ENCODE data around the gene MYLIP. TPM values are rescaled to one million over a fixed set of nuclear protein-coding genes. Genes with fewer than 3 reads are reported as not detected.

MYLIP gene
- total and polyA plus RNA-seq, 8 donors = 2.3 to 43.1 (median 13.7) TPM

DNA sequence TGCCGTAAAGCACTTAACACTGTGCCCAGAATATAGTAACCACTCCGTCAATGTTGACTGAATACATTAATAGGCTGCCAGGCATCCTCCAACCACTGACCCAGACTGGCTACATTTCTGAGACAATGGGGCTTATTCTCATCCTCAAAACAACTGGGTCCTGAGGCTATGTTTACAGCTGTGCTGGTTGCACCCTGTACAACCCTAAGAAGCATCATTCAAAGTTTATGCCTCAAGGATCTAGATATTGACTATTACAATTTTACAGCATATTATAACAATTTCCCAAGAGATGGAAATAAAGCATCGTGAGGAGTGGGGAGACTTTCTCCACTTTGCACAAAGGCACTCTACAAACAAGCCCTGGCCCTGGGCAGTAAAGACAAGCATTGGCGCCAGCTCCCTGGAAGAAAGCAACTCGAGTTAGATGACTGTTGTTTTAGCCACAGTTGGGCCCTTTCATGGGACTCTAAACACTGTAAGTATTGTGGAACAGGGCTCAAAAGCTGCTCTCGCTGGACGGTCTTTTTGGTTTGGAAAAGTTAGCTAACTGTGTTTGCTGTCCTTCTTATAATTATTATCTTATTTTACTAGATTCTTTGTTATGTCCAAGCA is 30.2 kb downstream of the MYLIP start:
- no peak for DNase-seq

DNA sequence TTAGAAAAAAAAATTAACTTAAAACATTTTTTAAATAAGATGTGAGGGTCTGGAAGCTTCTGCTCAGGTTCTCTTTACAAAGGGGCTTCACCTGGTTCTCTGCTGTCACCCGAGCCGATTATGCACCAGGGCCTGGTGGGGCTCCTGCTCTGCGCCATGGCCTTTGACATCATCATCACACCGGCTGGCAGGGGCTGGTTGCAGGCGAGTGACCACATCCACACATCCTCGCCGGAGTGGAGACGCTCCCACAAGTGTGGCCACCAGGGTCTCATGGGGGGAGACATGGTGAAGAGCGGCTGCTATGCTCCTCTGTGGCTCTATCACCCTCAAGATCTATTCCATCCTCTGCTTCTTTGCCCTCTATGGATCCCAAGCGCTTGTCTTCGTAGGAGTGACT is 31.9 kb downstream of the MYLIP start:
- no peak for DNase-seq
- no peak for TF ChIP-seq POLR2A (IDR thresholded peaks at IDR 0.05)

More for the DNA sequence above, 30.2 kb downstream of the MYLIP start:
- Histone ChIP-seq H3K4me1 (peaks cover 0 to 10% (median 3%) of the 10 kb centered on the region in 4 donors), H3K9me3 (no peaks in the 10 kb centered on the region), H3K27me3 (no peaks in the 10 kb centered on the region), H3K36me3 (peaks cover 0 to 14% (median 7%) of the 10 kb centered on the region in 4 donors), H3K4me3 (no peak overlapping the region), H3K27ac (no peak overlapping the region)
- 79 to 87% (median 81%) methylated on average over 7 of the region's 7 CpGs for WGBS, 5 donors
- intact Hi-C loops (cut with DNase I; ENCODE audit: low total_unique reads) = no loop called here
- TF ChIP-seq POLR2AphosphoS5 (IDR thresholded peaks at IDR 0.05) (no peak), POLR2A (IDR thresholded peaks at IDR 0.05) (no peak), EP300 (IDR thresholded peaks at IDR 0.05) (no peak)
- TF ChIP-seq, protein P1, sequence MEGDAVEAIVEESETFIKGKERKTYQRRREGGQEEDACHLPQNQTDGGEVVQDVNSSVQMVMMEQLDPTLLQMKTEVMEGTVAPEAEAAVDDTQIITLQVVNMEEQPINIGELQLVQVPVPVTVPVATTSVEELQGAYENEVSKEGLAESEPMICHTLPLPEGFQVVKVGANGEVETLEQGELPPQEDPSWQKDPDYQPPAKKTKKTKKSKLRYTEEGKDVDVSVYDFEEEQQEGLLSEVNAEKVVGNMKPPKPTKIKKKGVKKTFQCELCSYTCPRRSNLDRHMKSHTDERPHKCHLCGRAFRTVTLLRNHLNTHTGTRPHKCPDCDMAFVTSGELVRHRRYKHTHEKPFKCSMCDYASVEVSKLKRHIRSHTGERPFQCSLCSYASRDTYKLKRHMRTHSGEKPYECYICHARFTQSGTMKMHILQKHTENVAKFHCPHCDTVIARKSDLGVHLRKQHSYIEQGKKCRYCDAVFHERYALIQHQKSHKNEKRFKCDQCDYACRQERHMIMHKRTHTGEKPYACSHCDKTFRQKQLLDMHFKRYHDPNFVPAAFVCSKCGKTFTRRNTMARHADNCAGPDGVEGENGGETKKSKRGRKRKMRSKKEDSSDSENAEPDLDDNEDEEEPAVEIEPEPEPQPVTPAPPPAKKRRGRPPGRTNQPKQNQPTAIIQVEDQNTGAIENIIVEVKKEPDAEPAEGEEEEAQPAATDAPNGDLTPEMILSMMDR (IDR thresholded peaks at IDR 0.05) = no peak

DNA sequence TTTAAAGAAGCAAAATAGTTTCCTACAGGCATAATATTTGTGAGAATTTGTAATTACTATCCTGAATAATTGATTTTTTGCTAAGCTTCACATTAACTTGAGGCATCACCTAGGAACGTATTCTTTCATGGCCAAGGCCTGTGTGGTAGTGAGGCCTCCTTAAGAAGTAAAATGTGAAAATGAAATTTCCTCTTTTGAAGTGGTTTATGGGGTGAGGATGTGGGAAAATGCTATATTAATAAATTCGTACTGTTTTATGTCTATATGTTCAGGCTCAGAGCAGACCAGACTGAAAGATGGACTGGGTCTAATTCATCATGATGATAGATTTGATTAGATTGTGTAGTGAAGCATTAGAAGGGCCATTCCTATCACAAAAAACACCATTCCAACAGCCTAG is 33.1 kb downstream of the MYLIP start:
- H3K4me3 ChIP-seq = no peak overlapping the region
- no peaks in the 10 kb centered on the region for H3K4me1 ChIP-seq
- intact Hi-C loops (cut with DNase I; ENCODE audit: low total_unique reads) = no loop called here
- no peaks in the 10 kb centered on the region for H3K36me3 ChIP-seq
- H3K9me3 ChIP-seq = no peaks in the 10 kb centered on the region
- TF ChIP-seq POLR2A (IDR thresholded peaks at IDR 0.05) (no peak), EP300 (IDR thresholded peaks at IDR 0.05) (no peak), POLR2AphosphoS5 (IDR thresholded peaks at IDR 0.05) (no peak)
- TF ChIP-seq, protein P1 (IDR thresholded peaks at IDR 0.05) = no peak
- 72 to 90% (median 84%) methylated on average over 2 of the region's 2 CpGs for WGBS, 5 donors
- no peak overlapping the region for H3K27ac ChIP-seq
- DNase-seq = no peak
- H3K27me3 ChIP-seq = no peaks in the 10 kb centered on the region

More for the DNA sequence above, 31.9 kb downstream of the MYLIP start:
- intact Hi-C loops (cut with DNase I; ENCODE audit: low total_unique reads) = no loop called here
- Histone ChIP-seq H3K4me3 (no peak overlapping the region), H3K4me1 (no peaks in the 10 kb centered on the region), H3K36me3 (no peaks in the 10 kb centered on the region), H3K27ac (no peak overlapping the region), H3K27me3 (no peaks in the 10 kb centered on the region), H3K9me3 (no peaks in the 10 kb centered on the region)
- WGBS, 5 donors = 91 to 97% (median 97%) methylated on average over 11 of the region's 11 CpGs

DNA sequence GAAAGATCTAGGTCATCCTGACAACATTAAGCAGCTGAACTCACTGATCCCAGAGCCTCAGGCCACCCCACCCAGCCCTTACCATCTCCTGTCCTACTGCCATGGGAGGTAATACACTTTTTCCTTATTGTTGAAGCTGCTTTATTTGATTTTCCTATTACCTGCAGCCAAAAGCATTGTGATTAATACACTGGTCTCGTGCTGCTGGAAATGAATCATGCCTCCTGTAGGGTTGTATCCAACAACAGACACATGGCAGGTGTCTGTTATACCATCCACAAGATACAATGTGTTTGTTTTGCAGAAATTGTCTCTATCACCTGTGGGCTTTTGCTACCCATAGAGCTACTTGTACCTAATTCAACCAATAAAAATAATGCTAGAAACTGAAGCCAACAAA is 34.2 kb downstream of the MYLIP start:
- H3K27me3 ChIP-seq = no peaks in the 10 kb centered on the region
- WGBS, 5 donors = 35 to 81% (median 63%) methylated on average over 1 of the region's 1 CpG
- no peak overlapping the region for H3K27ac ChIP-seq
- H3K4me3 ChIP-seq = no peak overlapping the region
- peaks cover 0 to 10% (median 2%) of the 10 kb centered on the region in 4 donors for H3K4me1 ChIP-seq
- intact Hi-C loops (cut with DNase I; ENCODE audit: low total_unique reads) = no loop called here
- DNase-seq = no peak
- no peak for TF ChIP-seq POLR2A (IDR thresholded peaks at IDR 0.05)
- TF ChIP-seq, protein P1 (IDR thresholded peaks at IDR 0.05) = no peak
- no peak for TF ChIP-seq POLR2AphosphoS5 (IDR thresholded peaks at IDR 0.05)
- TF ChIP-seq EP300 (IDR thresholded peaks at IDR 0.05) = no peak
- H3K9me3 ChIP-seq = no peaks in the 10 kb centered on the region
- H3K36me3 ChIP-seq = no peaks in the 10 kb centered on the region
